AG09319 (cell line): ENCODE data around the gene SNX19.

Experiments
- DNase-seq: peaks from one replicate; pipeline ENCODE4 v3.0.0-alpha.2; 2010; ENCODE audit warnings: low read depth; ENCODE audit errors: extremely low read depth
- CTCF ChIP-seq: IDR thresholded peaks from 2 replicates; pipeline ENCODE4 v1.5.1; 2011; ENCODE audit warnings: low read depth, mild to moderate bottlenecking, inconsistent platforms, low read length, moderate library complexity

Gene SNX19

GRCh38 chr11:130831976-130832375 is 84.3 kb downstream of the SNX19 start:
- DNase-seq: no peak
- TF ChIP-seq CTCF: no peak

GRCh38 chr11:130831506-130831905 is 84.8 kb downstream of the SNX19 start:
- peak; percentile 86 for DNase-seq
- no peak for TF ChIP-seq CTCF

GRCh38 chr11:130830566-130830965 is 85.7 kb downstream of the SNX19 start:
- no peak for DNase-seq
- TF ChIP-seq CTCF: no peak

- no peak for TF ChIP-seq CTCF
- no peak for DNase-seq
Measured at GRCh38 chr11:130829920-130830511, 86.3 kb downstream of the SNX19 start.

- no peak for TF ChIP-seq CTCF
Measured at GRCh38 chr11:130828741-130829140, 87.5 kb downstream of the SNX19 start.

GRCh38 chr11:130827451-130828377 is 88.6 kb downstream of the SNX19 start:
- TF ChIP-seq CTCF: peak; percentile 81
- no peak for DNase-seq

More at GRCh38 chr11:130828741-130829140, 87.5 kb downstream of the SNX19 start:
- no peak for DNase-seq

- TF ChIP-seq CTCF: no peak
- DNase-seq: no peak
Measured at GRCh38 chr11:130826572-130826971, 89.7 kb downstream of the SNX19 start.
